ENCODE results near the gene SYT13. TPM values are rescaled to one million over a fixed set of nuclear protein-coding genes. Genes with fewer than 3 reads are reported as not detected.

Gene SYT13
- total RNA-seq, 1 experiment from 2014 or later = 4.3 TPM

GRCh38 chr11:45239733-45240132 is 46.4 kb downstream of the SYT13 start:
- H2BK5ac ChIP-seq (ENCODE audit: insufficient read length, low read length) = no peak overlapping the region
- no CpG with 5 or more reads among the region's 1 CpG for WGBS (ENCODE audit: extremely low coverage, insufficient read length, low lambda C conversion rate)
- H3K56ac ChIP-seq (ENCODE audit: insufficient read length, low read depth, low read length) = no peak overlapping the region
- no peaks in the 10 kb centered on the region for H3K79me1 ChIP-seq (ENCODE audit: insufficient read depth, low read depth, low read length, poor library complexity, severe bottlenecking)
- H2BK12ac ChIP-seq (ENCODE audit: insufficient read length, low read depth, low read length) = no peak overlapping the region
- peaks cover 0 to 6% of the 10 kb centered on the region in 2 experiments; a peak in 1 of 5 replicates for H3K9me3 Mint-ChIP-seq
- no peaks in the 10 kb centered on the region for H3K79me2 ChIP-seq (ENCODE audit: insufficient read depth, low read length)
- H3K9me3 ChIP-seq (ENCODE audit: control insufficient read depth, low read depth, low read length) = no peaks in the 10 kb centered on the region
- H3K18ac ChIP-seq (ENCODE audit: insufficient read length, low read depth, low read length) = no peak overlapping the region
- H3K27ac ChIP-seq (ENCODE audit: insufficient read length, low read depth, low read length) = no peak overlapping the region
- H3K27me3 ChIP-seq (ENCODE audit: insufficient read depth, low read length) = no peaks in the 10 kb centered on the region
- H4K91ac ChIP-seq (ENCODE audit: insufficient read length, low read depth, low read length) = no peak overlapping the region
- H3T11ph ChIP-seq (ENCODE audit: low read length) = no peak overlapping the region
- H3K27ac Mint-ChIP-seq = no peak overlapping the region
- TF ChIP-seq CTCF (conservative IDR thresholded peaks at IDR 0.05) = no peak
- no peaks in the 10 kb centered on the region for H3K36me3 Mint-ChIP-seq (ENCODE audit: insufficient read depth in 1 of 3, low read depth in 3 of 3)
- no peak overlapping the region for H3K4me3 Mint-ChIP-seq
- H3K4ac ChIP-seq (ENCODE audit: low read depth, low read length) = no peak overlapping the region
- H2BK15ac ChIP-seq (ENCODE audit: low read depth, low read length) = no peak overlapping the region
- H3K27me3 Mint-ChIP-seq (ENCODE audit: low read depth) = peaks cover 20% of the 10 kb centered on the region
- H2BK20ac ChIP-seq (ENCODE audit: low read depth, low read length, poor library complexity, severe bottlenecking) = no peak overlapping the region
- no peak overlapping the region for H2AK5ac ChIP-seq (ENCODE audit: insufficient read length, low read length)
- H3K4me2 ChIP-seq (ENCODE audit: insufficient read depth, insufficient read length, low read length) = no peak overlapping the region
- no peaks in the 10 kb centered on the region for H4K20me1 ChIP-seq (ENCODE audit: control insufficient read depth, insufficient read depth, insufficient read length)
- H3K23ac ChIP-seq (ENCODE audit: insufficient read length, low read depth, low read length) = no peak overlapping the region
- no peak overlapping the region for H2AFZ ChIP-seq (ENCODE audit: low read length)
- H3K14ac ChIP-seq (ENCODE audit: insufficient read depth, low read length) = no peak overlapping the region
- H3K9ac ChIP-seq (ENCODE audit: extremely low read depth, insufficient read length, low read length) = no peak overlapping the region
- peaks cover 0 to 3% of the 10 kb centered on the region in 2 experiments; a peak in 2 of 4 replicates for H3K4me1 Mint-ChIP-seq
- no peak for DNase-seq
- no peak overlapping the region for H4K8ac ChIP-seq (replicated peaks; ENCODE audit: insufficient read length, low read depth, low read length)
- H2BK120ac ChIP-seq (ENCODE audit: low read depth, low read length, poor library complexity, severe bottlenecking) = no peak overlapping the region
- H3K23me2 ChIP-seq (ENCODE audit: insufficient read length, low read depth, low read length, poor library complexity, severe bottlenecking) = no peaks in the 10 kb centered on the region
- no peak overlapping the region for H4K5ac ChIP-seq (ENCODE audit: insufficient read length, low read depth, low read length)
- H3K4me1 ChIP-seq (ENCODE audit: insufficient read depth, low read length) = no peaks in the 10 kb centered on the region
